HepG2 (cell line): Measurements from ENCODE around the gene SCUBE1. TPM values are rescaled to one million over a fixed set of nuclear protein-coding genes. Genes with fewer than 3 reads are reported as not detected.

Source experiments
- ETV6 ChIP-seq: sonication (generic); formaldehyde crosslinking; conservative IDR thresholded peaks from 2 replicates; pipeline ENCODE4 v1.4.0; 2020; ENCODE audit warnings: missing genetic modification reagents
- FIP1L1 ChIP-seq: fragments of 200-400 bp; formaldehyde crosslinking; IDR thresholded peaks from 2 replicates; pipeline ENCODE4 v1.6.1; 2018; ENCODE audit warnings: low read depth, mild to moderate bottlenecking, low read length, moderate library complexity, borderline replicate concordance; ENCODE audit not compliant: insufficient read depth
- FOXA1 ChIP-seq, 2 experiments: fragments of 450-650 bp in 1 of 2; sonication (generic) in 1 of 2; formaldehyde crosslinking in 1 of 2; IDR thresholded peaks; 2 replicates each; pipeline versions ENCODE4 v1.4.0 to v1.6.1; 2016 to 2020; ENCODE audit warnings: missing genetic modification reagents in 1 of 2
- MXD4 ChIP-seq: IDR thresholded peaks from 2 replicates; pipeline ENCODE4 v1.6.1; 2016; ENCODE audit warnings: mild to moderate bottlenecking, missing biosample characterization, missing genetic modification reagents
- MYC ChIP-seq: sonication (generic); formaldehyde crosslinking; IDR thresholded peaks from 2 replicates; pipeline ENCODE4 v1.9.0; 2021; ENCODE audit warnings: missing genetic modification reagents, borderline replicate concordance
- NRL ChIP-seq: sonication (generic); formaldehyde crosslinking; IDR thresholded peaks from 2 replicates; pipeline ENCODE4 v1.5.0; 2020; ENCODE audit warnings: missing genetic modification reagents, mild to moderate bottlenecking, moderate library complexity, borderline replicate concordance
- RCOR2 ChIP-seq: IDR thresholded peaks from 2 replicates; pipeline ENCODE4 v1.6.1; 2016; ENCODE audit warnings: missing biosample characterization, missing genetic modification reagents
- SYNCRIP ChIP-seq: fragments of 200-400 bp; formaldehyde crosslinking; IDR thresholded peaks from 2 replicates; pipeline ENCODE4 v1.6.1; 2018; ENCODE audit warnings: mild to moderate bottlenecking, low read depth, low read length; ENCODE audit not compliant: insufficient read depth
- TCF7L2 ChIP-seq: IDR thresholded peaks from 2 replicates; pipeline ENCODE4 v1.6.1; 2011; ENCODE audit warnings: mild to moderate bottlenecking, low read depth, low read length, moderate library complexity
- TMF1 ChIP-seq: sonication (generic); formaldehyde crosslinking; IDR thresholded peaks from 2 replicates; pipeline ENCODE4 v1.8.1; 2022; ENCODE audit warnings: low read depth, missing genetic modification reagents
- ZNF136 ChIP-seq: sonication (generic); formaldehyde crosslinking; IDR thresholded peaks from 2 replicates; pipeline ENCODE4 v1.8.1; 2022; ENCODE audit warnings: low read depth, mild to moderate bottlenecking, moderate library complexity, missing genetic modification reagents
- ZNF160 ChIP-seq: sonication (generic); formaldehyde crosslinking; IDR thresholded peaks from 2 replicates; pipeline ENCODE4 v1.8.0; 2022; ENCODE audit warnings: mild to moderate bottlenecking, inconsistent platforms, missing genetic modification reagents
- ZNF225 ChIP-seq: sonication (generic); formaldehyde crosslinking; IDR thresholded peaks from 2 replicates; pipeline ENCODE4 v1.4.0; 2020; ENCODE audit warnings: mild to moderate bottlenecking, missing genetic modification reagents
- ZNF260 ChIP-seq: sonication (generic); formaldehyde crosslinking; IDR thresholded peaks from 2 replicates; pipeline ENCODE4 v1.4.0; 2020; ENCODE audit warnings: missing genetic modification reagents, low read depth, mild to moderate bottlenecking, borderline replicate concordance
- ZNF274 ChIP-seq: sonication (generic); formaldehyde crosslinking; IDR thresholded peaks from 2 replicates; pipeline ENCODE4 v1.5.1; 2020; ENCODE audit warnings: mild to moderate bottlenecking, missing genetic modification reagents
- ZNF451 ChIP-seq: sonication (generic); formaldehyde crosslinking; IDR thresholded peaks from 2 replicates; pipeline ENCODE4 v1.5.0; 2020; ENCODE audit warnings: mild to moderate bottlenecking, missing genetic modification reagents
- ZNF776 ChIP-seq: sonication (generic); formaldehyde crosslinking; IDR thresholded peaks from 2 replicates; pipeline ENCODE4 v1.4.0; 2020; ENCODE audit warnings: mild to moderate bottlenecking, missing genetic modification reagents
- polyA plus RNA-seq, 8 experiments: library from polyadenylated mRNA; depleted of rRNA in 3 of 8; stranded (reverse) in 7 of 8; unstranded in 1 of 8; fragments of >200 nt; fragmentation: Illumina TruSeq in 4 of 8; extraction: Trizol in 4 of 8; gene quantifications; 2 replicates each; pipeline versions ENCODE4 v1.2.1 to v1.2.3, GENCODE V29; 2011 to 2016; ENCODE audit warnings: low read depth in 4 of 8, missing spikeins in 1 of 8, mixed read lengths in 1 of 8; ENCODE audit not compliant: insufficient read depth in 1 of 8
- total RNA-seq, 5 experiments: library from RNA; depleted of rRNA; stranded (reverse); fragments of >200 nt; fragmentation: Illumina TruSeq; extraction: Trizol; gene quantifications; 2 replicates each; pipeline ENCODE4 v1.2.3, GENCODE V29; 2016; ENCODE audit warnings: low read depth in 1 of 5
- TF ChIP-seq, protein P1 (sequence below): sonication (generic); formaldehyde crosslinking; IDR thresholded peaks from 2 replicates; pipeline ENCODE4 v1.4.0; 2020; ENCODE audit warnings: missing genetic modification reagents
- TF ChIP-seq, protein P2 (sequence below): sonication (generic); formaldehyde crosslinking; conservative IDR thresholded peaks from 2 replicates; pipeline ENCODE4 v1.4.0; 2020; ENCODE audit warnings: missing genetic modification reagents
- TF ChIP-seq, protein P3 (sequence below): IDR thresholded peaks from 2 replicates; pipeline ENCODE4 v1.6.1; 2016; ENCODE audit warnings: missing compliant biosample characterization, missing genetic modification reagents, borderline replicate concordance
- TF ChIP-seq, protein P4 (sequence below): sonication (generic); formaldehyde crosslinking; IDR thresholded peaks from 2 replicates; pipeline ENCODE4 v1.4.0; 2020; ENCODE audit warnings: missing genetic modification reagents
- TF ChIP-seq, protein P5 (sequence below): sonication (generic); formaldehyde crosslinking; IDR thresholded peaks from 2 replicates; pipeline ENCODE4 v1.4.0; 2020; ENCODE audit warnings: mild to moderate bottlenecking, missing genetic modification reagents

SCUBE1 gene
- total and polyA plus RNA-seq, 2 of the 13 experiments (the other 11 are each of a cell fraction or from before 2014, with no cell fraction given), result under 0.01 to 0.05 TPM

DNA sequence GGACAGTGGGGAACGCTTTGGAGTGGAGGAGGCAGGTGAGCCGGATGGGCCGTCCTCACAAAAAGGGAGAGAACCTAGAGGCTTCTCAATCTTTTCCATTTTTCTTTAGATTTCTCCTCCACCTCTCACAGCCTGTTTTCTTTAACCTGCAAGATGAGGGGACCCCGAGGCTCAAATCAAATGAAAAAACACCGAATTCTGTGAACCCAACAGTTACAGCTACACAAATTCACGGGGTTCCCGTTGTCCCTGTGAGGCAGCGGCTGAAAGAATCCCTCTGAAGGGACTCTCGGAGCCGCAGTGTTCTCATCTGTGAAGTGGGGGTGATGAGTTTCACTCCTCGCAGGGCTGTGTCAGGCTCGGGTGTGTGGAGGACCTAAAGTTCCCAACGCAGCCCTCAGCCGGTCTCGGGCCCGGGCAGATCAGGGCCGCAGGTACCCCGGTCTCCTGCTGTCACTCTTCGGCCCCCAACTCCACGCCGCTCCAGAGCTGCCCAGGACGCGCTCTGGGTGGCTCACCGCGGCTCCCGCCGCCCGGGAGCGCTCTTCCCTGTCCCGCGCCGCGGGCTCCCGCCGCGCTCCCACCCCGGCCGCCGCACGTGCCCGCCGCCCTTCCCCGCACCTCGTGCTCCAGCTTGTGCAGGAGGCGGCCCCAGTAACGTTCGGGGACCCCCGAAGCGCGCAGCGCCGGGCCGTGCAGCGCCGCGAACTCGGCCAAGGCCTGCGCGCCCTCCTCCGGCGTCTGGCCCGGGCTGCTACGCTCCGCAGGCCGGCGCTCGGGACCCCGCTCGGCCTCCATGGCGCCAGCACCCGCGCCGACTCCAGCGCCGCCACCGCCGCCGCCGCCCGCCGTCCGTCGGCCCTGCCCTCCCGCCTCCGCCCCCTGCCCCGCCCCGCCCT is 156.7 kb downstream of the SCUBE1 start, which contains the start of gene TTLL12 (continued):
- TF ChIP-seq TMF1 (peak; percentile 65; the same call in 1 of the 2 replicates), MXD4 (CRISPR knock-in tag) (no peak), TCF7L2 (no peak), ZNF260 (CRISPR knock-in tag) (no peak), ZNF451 (CRISPR knock-in tag) (peak; percentile 74; the same call in 1 of the 2 replicates), ZNF136 (CRISPR knock-in tag) (no peak), ZNF160 (CRISPR knock-in tag) (no peak), MYC (peak; percentile 84), ZNF776 (CRISPR knock-in tag) (peak; percentile 48; the same call in 1 of the 2 replicates), RCOR2 (CRISPR knock-in tag) (no peak), ZNF225 (no peak), ZNF274 (no peak), FOXA1 (IDR thresholded peaks at IDR 0.05) (no peak), FOXA1 (CRISPR knock-in tag; IDR thresholded peaks at IDR 0.05) (no peak), ETV6 (CRISPR knock-in tag) (no peak), NRL (no peak; the same call in 1 of the 2 replicates), SYNCRIP (no peak), FIP1L1 (no peak)
- TF ChIP-seq, protein P1, sequence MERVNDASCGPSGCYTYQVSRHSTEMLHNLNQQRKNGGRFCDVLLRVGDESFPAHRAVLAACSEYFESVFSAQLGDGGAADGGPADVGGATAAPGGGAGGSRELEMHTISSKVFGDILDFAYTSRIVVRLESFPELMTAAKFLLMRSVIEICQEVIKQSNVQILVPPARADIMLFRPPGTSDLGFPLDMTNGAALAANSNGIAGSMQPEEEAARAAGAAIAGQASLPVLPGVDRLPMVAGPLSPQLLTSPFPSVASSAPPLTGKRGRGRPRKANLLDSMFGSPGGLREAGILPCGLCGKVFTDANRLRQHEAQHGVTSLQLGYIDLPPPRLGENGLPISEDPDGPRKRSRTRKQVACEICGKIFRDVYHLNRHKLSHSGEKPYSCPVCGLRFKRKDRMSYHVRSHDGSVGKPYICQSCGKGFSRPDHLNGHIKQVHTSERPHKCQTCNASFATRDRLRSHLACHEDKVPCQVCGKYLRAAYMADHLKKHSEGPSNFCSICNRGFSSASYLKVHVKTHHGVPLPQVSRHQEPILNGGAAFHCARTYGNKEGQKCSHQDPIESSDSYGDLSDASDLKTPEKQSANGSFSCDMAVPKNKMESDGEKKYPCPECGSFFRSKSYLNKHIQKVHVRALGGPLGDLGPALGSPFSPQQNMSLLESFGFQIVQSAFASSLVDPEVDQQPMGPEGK (CRISPR knock-in tag), result no peak
- TF ChIP-seq, protein P2, sequence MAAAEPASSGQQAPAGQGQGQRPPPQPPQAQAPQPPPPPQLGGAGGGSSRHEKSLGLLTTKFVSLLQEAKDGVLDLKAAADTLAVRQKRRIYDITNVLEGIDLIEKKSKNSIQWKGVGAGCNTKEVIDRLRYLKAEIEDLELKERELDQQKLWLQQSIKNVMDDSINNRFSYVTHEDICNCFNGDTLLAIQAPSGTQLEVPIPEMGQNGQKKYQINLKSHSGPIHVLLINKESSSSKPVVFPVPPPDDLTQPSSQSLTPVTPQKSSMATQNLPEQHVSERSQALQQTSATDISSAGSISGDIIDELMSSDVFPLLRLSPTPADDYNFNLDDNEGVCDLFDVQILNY (CRISPR knock-in tag), result no peak
- TF ChIP-seq, protein P3, sequence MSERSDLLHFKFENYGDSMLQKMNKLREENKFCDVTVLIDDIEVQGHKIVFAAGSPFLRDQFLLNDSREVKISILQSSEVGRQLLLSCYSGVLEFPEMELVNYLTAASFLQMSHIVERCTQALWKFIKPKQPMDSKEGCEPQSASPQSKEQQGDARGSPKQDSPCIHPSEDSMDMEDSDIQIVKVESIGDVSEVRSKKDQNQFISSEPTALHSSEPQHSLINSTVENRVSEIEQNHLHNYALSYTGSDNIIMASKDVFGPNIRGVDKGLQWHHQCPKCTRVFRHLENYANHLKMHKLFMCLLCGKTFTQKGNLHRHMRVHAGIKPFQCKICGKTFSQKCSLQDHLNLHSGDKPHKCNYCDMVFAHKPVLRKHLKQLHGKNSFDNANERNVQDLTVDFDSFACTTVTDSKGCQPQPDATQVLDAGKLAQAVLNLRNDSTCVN (CRISPR knock-in tag), result no peak
- TF ChIP-seq, protein P4, sequence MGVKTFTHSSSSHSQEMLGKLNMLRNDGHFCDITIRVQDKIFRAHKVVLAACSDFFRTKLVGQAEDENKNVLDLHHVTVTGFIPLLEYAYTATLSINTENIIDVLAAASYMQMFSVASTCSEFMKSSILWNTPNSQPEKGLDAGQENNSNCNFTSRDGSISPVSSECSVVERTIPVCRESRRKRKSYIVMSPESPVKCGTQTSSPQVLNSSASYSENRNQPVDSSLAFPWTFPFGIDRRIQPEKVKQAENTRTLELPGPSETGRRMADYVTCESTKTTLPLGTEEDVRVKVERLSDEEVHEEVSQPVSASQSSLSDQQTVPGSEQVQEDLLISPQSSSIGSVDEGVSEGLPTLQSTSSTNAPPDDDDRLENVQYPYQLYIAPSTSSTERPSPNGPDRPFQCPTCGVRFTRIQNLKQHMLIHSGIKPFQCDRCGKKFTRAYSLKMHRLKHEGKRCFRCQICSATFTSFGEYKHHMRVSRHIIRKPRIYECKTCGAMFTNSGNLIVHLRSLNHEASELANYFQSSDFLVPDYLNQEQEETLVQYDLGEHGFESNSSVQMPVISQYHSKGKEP (CRISPR knock-in tag), result no peak
- TF ChIP-seq, protein P5, sequence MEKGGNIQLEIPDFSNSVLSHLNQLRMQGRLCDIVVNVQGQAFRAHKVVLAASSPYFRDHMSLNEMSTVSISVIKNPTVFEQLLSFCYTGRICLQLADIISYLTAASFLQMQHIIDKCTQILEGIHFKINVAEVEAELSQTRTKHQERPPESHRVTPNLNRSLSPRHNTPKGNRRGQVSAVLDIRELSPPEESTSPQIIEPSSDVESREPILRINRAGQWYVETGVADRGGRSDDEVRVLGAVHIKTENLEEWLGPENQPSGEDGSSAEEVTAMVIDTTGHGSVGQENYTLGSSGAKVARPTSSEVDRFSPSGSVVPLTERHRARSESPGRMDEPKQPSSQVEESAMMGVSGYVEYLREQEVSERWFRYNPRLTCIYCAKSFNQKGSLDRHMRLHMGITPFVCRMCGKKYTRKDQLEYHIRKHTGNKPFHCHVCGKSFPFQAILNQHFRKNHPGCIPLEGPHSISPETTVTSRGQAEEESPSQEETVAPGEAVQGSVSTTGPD (CRISPR knock-in tag), result no peak
